GM23248 (cell line): ENCODE results near the gene SRSF1. TPM values are rescaled to one million over a fixed set of nuclear protein-coding genes. Genes with fewer than 3 reads are reported as not detected.

Experiments
- DNase-seq: peaks from one replicate; pipeline ENCODE4 v3.0.0-alpha.2; 2015
- H2AFZ ChIP-seq: fragments of 200-600 bp; sonication (generic); 2 replicates; pipeline ENCODE4 v1.6.1; 2016; ENCODE audit warnings: antibody characterized with exemption
- H3F3A ChIP-seq: fragments of 200-600 bp; sonication (generic); 2 replicates; pipeline ENCODE4 v1.6.1; 2016; ENCODE audit warnings: mild to moderate bottlenecking, antibody characterized with exemption, mixed run types; ENCODE audit not compliant: insufficient read depth
- H3K27ac ChIP-seq: fragments of 200-600 bp; sonication (generic); 2 replicates; pipeline ENCODE4 v1.5.1; 2016; ENCODE audit warnings: mild to moderate bottlenecking
- H3K27me3 ChIP-seq: fragments of 200-600 bp; sonication (generic); replicated peaks from 2 replicates; pipeline ENCODE4 v1.6.1; 2016; ENCODE audit warnings: mild to moderate bottlenecking; ENCODE audit not compliant: insufficient read depth
- H3K36me3 ChIP-seq: fragments of 200-600 bp; sonication (generic); 2 replicates; pipeline ENCODE4 v1.6.1; 2016; ENCODE audit warnings: low read depth, mild to moderate bottlenecking
- H3K4me1 ChIP-seq: fragments of 200-600 bp; sonication (generic); 2 replicates; pipeline ENCODE4 v1.6.1; 2016; ENCODE audit warnings: mild to moderate bottlenecking; ENCODE audit not compliant: insufficient read depth
- H3K4me2 ChIP-seq: fragments of 200-600 bp; sonication (generic); one replicate; pipeline ENCODE4 v1.6.1; 2016; ENCODE audit warnings: mild to moderate bottlenecking; ENCODE audit not compliant: unreplicated experiment
- H3K4me3 ChIP-seq: fragments of 200-600 bp; sonication (generic); 2 replicates; pipeline ENCODE4 v1.5.1; 2016; ENCODE audit warnings: mild to moderate bottlenecking
- H3K79me2 ChIP-seq: fragments of 200-600 bp; sonication (generic); 2 replicates; pipeline ENCODE4 v1.6.1; 2016; ENCODE audit warnings: mild to moderate bottlenecking; ENCODE audit not compliant: insufficient read depth
- H3K9ac ChIP-seq: fragments of 200-600 bp; sonication (generic); 2 replicates; pipeline ENCODE4 v1.6.1; 2016; ENCODE audit warnings: mild to moderate bottlenecking
- H3K9me2 ChIP-seq: fragments of 200-600 bp; sonication (generic); 2 replicates; pipeline ENCODE4 v1.6.1; 2016; ENCODE audit warnings: mixed run types, mild to moderate bottlenecking, moderate library complexity; ENCODE audit not compliant: insufficient read depth
- H3K9me3 ChIP-seq: fragments of 200-600 bp; sonication (generic); one replicate; pipeline ENCODE4 v1.6.1; 2017; ENCODE audit warnings: low read depth
- H4K20me1 ChIP-seq: fragments of 200-600 bp; sonication (generic); 2 replicates; pipeline ENCODE4 v1.6.0; 2016; ENCODE audit not compliant: insufficient read depth
- EZH2 ChIP-seq: fragments of 200-600 bp; sonication (generic); IDR thresholded peaks from 2 replicates; pipeline ENCODE4 v1.6.1; 2018; ENCODE audit warnings: antibody characterized with exemption, mild to moderate bottlenecking; ENCODE audit not compliant: insufficient read depth, poor library complexity, severe bottlenecking
- EZH2phosphoT487 ChIP-seq: fragments of 200-600 bp; sonication (generic); IDR thresholded peaks from 2 replicates; pipeline ENCODE4 v1.6.1; 2018; ENCODE audit warnings: antibody characterized with exemption, moderate library complexity, mild to moderate bottlenecking, low read depth; ENCODE audit not compliant: insufficient read depth
- WGBS, 2 experiments: methylation state at CpG; one replicate each; pipeline ENCODE4 v1.1.6; 2015 to 2017; ENCODE audit warnings: low lambda C conversion rate in 2 of 2, low coverage in 1 of 2; ENCODE audit errors: missing lambda C conversion rate in 2 of 2; 5-methylcytosine and 5-hydroxymethylcytosine counted together
- in situ Hi-C: fragments of 300-500 bp; cut with MboI; formaldehyde crosslinking; loops from 2 replicates; pipeline ENCODE4 v1.15.0; 2020
- polyA plus RNA-seq: library from polyadenylated mRNA; unstranded; fragments of >200 nt; fragmentation: Nextera tagmentation; extraction: Ambion mirVana; gene quantifications from 2 replicates; pipeline ENCODE4 v1.2.1, GENCODE V29; 2016
- total RNA-seq: library from RNA; depleted of rRNA; stranded (reverse); fragments of >200 nt; shearing (Covaris generic); gene quantifications from 2 replicates; pipeline ENCODE4 v1.2.3, GENCODE V29; 2014

Gene SRSF1
- total and polyA plus RNA-seq, 2 experiments from 2014 or later = 130 to 204 TPM

- H3K79me2 ChIP-seq = no peaks in the 10 kb centered on the region
- no peaks in the 10 kb centered on the region for H3K9me3 ChIP-seq
- no peak overlapping the region for H3K27ac ChIP-seq
- H3K27me3 ChIP-seq = peaks cover 4% of the 10 kb centered on the region
- no peaks in the 10 kb centered on the region for H4K20me1 ChIP-seq
- no peak for TF ChIP-seq EZH2
- no peak for TF ChIP-seq EZH2phosphoT487
- no peak overlapping the region for H3K4me2 ChIP-seq
- H3K9ac ChIP-seq = no peak overlapping the region
- no peak overlapping the region for H2AFZ ChIP-seq
- no peaks in the 10 kb centered on the region for H3F3A ChIP-seq
- no peak for DNase-seq
- in situ Hi-C loops = no loop called here
- no peak overlapping the region for H3K4me3 ChIP-seq
- no peaks in the 10 kb centered on the region for H3K9me2 ChIP-seq
- no peaks in the 10 kb centered on the region for H3K36me3 ChIP-seq
- H3K4me1 ChIP-seq = no peaks in the 10 kb centered on the region
- WGBS, 2 experiments = 28 to 34% methylated on average over 4 to 5 of the region's 5 CpGs
These were observed 34.1 kb upstream of the SRSF1 start for GRCh38 chr17:58041161-58041560.

GRCh38 chr17:58040386-58040785, 33.3 kb upstream of the SRSF1 start:
- H3K9me2 ChIP-seq = no peaks in the 10 kb centered on the region
- no peaks in the 10 kb centered on the region for H3K79me2 ChIP-seq
- no peaks in the 10 kb centered on the region for H3F3A ChIP-seq
- H3K4me2 ChIP-seq = no peak overlapping the region
- in situ Hi-C loops = no loop called here
- H3K9ac ChIP-seq = no peak overlapping the region
- H3K36me3 ChIP-seq = no peaks in the 10 kb centered on the region
- H3K9me3 ChIP-seq = no peaks in the 10 kb centered on the region
- 64 to 69% methylated on average over 8 of the region's 8 CpGs for WGBS, 2 experiments
- H3K27ac ChIP-seq = no peak overlapping the region
- no peak for DNase-seq
- TF ChIP-seq EZH2 = no peak
- no peak for TF ChIP-seq EZH2phosphoT487
- no peaks in the 10 kb centered on the region for H4K20me1 ChIP-seq
- no peak overlapping the region for H2AFZ ChIP-seq
- H3K4me1 ChIP-seq = no peaks in the 10 kb centered on the region
- H3K4me3 ChIP-seq = no peak overlapping the region
- H3K27me3 ChIP-seq = peaks cover 4% of the 10 kb centered on the region

GRCh38 chr17:58039975-58040374, 32.9 kb upstream of the SRSF1 start:
- no peak overlapping the region for H3K4me3 ChIP-seq

GRCh38 chr17:58032691-58033415, 25.8 kb upstream of the SRSF1 start:
- Histone ChIP-seq H3K9ac (no peak overlapping the region), H3K4me1 (no peaks in the 10 kb centered on the region), H4K20me1 (no peaks in the 10 kb centered on the region), H3F3A (no peaks in the 10 kb centered on the region), H3K9me2 (no peaks in the 10 kb centered on the region), H3K27me3 (no peaks in the 10 kb centered on the region), H2AFZ (no peak overlapping the region), H3K4me2 (no peak overlapping the region), H3K9me3 (no peaks in the 10 kb centered on the region), H3K27ac (no peak overlapping the region), H3K36me3 (no peaks in the 10 kb centered on the region), H3K4me3 (no peak overlapping the region), H3K79me2 (no peaks in the 10 kb centered on the region)
- no peak for DNase-seq
- TF ChIP-seq EZH2 = no peak
- no peak for TF ChIP-seq EZH2phosphoT487
- in situ Hi-C loops = no loop called here
- WGBS, 2 experiments = 43 to 44% methylated on average over 6 of the region's 6 CpGs

More at GRCh38 chr17:58039975-58040374, 32.9 kb upstream of the SRSF1 start:
- Histone ChIP-seq H3K9ac (no peak overlapping the region), H3K4me1 (no peaks in the 10 kb centered on the region), H3K36me3 (no peaks in the 10 kb centered on the region), H3K9me3 (no peaks in the 10 kb centered on the region), H4K20me1 (no peaks in the 10 kb centered on the region), H2AFZ (no peak overlapping the region), H3F3A (no peaks in the 10 kb centered on the region), H3K27ac (no peak overlapping the region), H3K9me2 (no peaks in the 10 kb centered on the region), H3K79me2 (no peaks in the 10 kb centered on the region), H3K4me2 (no peak overlapping the region), H3K27me3 (peaks cover 1% of the 10 kb centered on the region)
- DNase-seq = no peak
- no peak for TF ChIP-seq EZH2phosphoT487
- TF ChIP-seq EZH2 = no peak
- in situ Hi-C loops = no loop called here
- 51 to 53% methylated on average over 3 of the region's 3 CpGs for WGBS, 2 experiments
